Measurements from ENCODE around the gene FKBP11.

DNA sequence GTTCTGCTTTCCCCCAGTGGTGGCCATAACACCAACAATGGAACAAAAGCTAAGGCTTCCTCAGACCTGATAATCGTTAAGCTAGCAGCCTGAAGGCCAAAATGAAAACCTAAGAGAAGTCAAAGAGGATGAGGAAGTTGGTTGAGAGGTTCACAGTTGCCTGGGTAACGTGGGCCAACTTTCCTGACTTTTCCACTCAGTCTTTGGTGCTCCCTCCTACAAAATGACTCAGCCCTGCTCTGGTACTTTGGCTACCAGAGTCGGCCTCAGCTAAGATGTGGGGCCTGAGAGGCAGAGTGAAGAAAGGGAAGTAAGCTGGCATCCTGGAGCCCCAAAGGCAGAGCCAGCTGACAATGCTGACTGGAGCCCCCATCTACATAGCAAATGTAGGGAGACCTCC, 14.9 kb upstream of the FKBP11 start:
- TF ChIP-seq, protein P1, sequence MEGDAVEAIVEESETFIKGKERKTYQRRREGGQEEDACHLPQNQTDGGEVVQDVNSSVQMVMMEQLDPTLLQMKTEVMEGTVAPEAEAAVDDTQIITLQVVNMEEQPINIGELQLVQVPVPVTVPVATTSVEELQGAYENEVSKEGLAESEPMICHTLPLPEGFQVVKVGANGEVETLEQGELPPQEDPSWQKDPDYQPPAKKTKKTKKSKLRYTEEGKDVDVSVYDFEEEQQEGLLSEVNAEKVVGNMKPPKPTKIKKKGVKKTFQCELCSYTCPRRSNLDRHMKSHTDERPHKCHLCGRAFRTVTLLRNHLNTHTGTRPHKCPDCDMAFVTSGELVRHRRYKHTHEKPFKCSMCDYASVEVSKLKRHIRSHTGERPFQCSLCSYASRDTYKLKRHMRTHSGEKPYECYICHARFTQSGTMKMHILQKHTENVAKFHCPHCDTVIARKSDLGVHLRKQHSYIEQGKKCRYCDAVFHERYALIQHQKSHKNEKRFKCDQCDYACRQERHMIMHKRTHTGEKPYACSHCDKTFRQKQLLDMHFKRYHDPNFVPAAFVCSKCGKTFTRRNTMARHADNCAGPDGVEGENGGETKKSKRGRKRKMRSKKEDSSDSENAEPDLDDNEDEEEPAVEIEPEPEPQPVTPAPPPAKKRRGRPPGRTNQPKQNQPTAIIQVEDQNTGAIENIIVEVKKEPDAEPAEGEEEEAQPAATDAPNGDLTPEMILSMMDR (IDR thresholded peaks at IDR 0.05): no peak
- TF ChIP-seq EZH2 (IDR thresholded peaks at IDR 0.05) (no peak), EZH2phosphoT487 (IDR thresholded peaks at IDR 0.05) (no peak)
